HG03039 (cell line): ENCODE results near the gene ZNF333.
"Not testable (repeated sequence)": the region's sequence is repeated elsewhere in the genome, so short reads cannot be mapped to it uniquely, and the experiment has no call there.

Experiments
- ATAC-seq: cut with Tn5 transposase; IDR thresholded peaks from one replicate; pipeline ENCODE4 v1.9.1; 2021; ENCODE audit warnings: mild to moderate bottlenecking, moderate library complexity; ENCODE audit not compliant: unreplicated experiment

The ZNF333 gene

GRCh38 chr19:14695471-14695870 is 5.6 kb downstream of the ZNF333 start:
- ATAC-seq: no peak

DNA sequence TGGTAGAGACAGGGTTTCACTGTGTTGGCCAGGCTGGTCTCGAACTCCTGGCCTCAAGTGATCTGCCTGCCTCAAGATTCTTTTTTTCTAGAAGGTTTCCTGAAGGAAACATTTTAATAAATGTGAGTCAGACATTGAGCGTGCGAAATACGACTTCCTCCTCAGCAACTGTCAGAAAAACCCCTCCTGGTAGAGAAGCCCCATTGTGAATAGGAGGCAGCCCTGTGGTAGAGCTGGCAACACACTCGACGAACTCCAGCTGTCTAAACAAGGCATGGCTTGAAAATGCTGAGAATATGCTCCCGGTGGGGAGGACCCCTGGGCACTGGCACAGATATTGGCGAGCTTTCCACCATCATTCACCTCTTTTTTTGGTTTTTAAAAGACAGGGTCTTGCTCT is 9.8 kb downstream of the ZNF333 start:
- no peak for ATAC-seq

GRCh38 chr19:14700711-14701375 is 11.0 kb downstream of the ZNF333 start:
- ATAC-seq: no peak

GRCh38 chr19:14703833-14704232 is 14.0 kb downstream of the ZNF333 start:
- ATAC-seq: no peak

DNA sequence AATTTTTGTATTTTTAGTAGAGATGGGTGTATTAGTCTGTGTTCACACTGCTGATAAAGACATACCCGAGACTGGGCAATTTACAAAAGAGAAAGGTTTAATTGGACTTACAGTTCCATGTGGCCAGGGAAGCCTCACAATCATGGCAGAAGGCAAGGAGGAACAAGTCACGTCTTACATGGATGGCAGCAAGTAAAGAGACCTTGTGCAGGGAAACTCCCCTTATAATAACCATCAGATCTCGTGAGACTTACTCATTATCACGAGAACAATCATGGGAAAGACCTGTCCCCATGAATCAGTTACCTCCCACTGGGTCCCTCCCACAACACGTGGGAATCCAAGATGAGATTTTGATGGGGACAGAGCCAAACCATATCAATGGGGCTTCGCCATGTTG is 14.6 kb downstream of the ZNF333 start:
- no peak for ATAC-seq

- ATAC-seq: no peak
Observed at GRCh38 chr19:14715841-14716240, 26.0 kb downstream of the ZNF333 start.

- no peak for ATAC-seq
Observed at GRCh38 chr19:14718522-14719116, 28.8 kb downstream of the ZNF333 start.

DNA sequence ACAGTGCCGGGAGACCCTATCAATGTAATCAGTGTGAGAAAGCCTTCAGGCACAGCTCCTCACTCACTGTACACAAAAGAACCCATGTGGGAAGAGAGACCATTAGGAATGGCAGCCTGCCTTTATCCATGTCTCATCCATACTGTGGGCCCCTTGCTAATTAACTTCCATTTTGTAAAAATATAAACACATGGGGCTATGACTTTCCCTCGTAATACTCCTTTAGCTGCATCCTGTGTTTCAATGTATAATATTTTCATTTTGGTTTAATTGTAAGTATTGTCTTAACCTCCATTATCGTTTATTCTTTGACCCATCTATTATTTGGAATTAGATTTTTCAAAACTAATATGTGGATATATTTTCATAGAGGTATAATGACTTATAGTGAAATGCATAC is 29.3 kb downstream of the ZNF333 start:
- ATAC-seq: no peak

DNA sequence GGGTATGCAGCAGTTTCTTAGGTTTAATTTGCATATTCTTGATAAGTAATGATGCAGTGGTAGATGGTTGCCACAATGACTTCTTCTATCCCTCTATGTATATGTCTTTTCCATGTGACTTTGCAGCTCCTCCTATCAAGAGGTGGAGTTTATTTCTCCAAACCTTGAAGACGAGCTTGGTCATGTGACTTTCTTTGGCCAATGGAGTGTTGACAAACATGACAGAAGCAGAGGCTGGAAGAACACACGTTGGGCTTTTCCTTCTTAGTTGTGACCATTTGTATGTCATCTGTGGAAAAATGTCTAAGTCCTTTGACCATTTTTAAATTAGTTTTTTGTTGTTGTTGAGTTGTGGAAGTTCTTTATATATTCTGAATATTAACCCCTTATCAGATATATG is 32.3 kb downstream of the ZNF333 start:
- ATAC-seq: no peak

DNA sequence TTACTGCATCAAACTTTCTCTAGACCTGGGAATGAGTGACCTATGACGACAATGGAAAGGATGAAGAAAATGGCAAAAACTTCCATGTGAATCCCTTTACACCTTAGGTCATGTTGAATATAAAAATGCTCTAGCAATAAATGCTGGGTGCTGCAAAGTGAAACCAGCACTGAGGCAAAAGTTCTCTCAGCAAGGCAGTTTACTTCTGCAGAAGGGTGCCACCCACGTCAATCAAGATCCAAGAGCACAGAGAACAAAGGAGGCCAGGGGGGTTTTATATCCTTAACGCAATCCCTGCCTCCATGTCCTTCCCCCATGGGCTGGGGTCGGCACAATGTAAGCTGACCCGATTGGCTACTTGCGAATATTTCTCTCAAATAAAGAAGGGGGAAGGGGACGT is 38.7 kb downstream of the ZNF333 start:
- ATAC-seq: no peak

GRCh38 chr19:14731200-14731599 is 41.4 kb downstream of the ZNF333 start:
- ATAC-seq: no peak

DNA sequence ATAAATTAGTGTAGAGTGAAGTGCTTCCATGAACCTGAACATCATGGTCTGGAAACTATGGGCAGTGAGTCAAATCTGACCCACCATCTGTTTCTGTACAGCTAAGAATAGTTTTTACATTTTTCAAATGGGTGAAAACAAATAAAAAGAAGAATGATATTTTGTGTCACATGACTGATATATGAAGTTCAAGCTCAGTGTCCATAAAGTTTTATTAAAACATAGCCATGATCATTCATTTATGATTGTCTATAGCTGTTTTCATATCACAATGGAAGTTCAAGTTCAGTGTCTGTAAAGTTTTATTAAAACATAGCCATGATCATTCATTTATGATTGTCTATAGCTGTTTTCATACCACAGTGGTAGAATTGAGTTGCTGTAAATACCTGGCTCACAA is 42.7 kb downstream of the ZNF333 start:
- no peak for ATAC-seq

- ATAC-seq: no peak
Observed at GRCh38 chr19:14733574-14733973, 43.7 kb downstream of the ZNF333 start.

GRCh38 chr19:14735915-14736314 is 46.1 kb downstream of the ZNF333 start:
- ATAC-seq: no peak

GRCh38 chr19:14746886-14747285 is 57.0 kb downstream of the ZNF333 start:
- no peak for ATAC-seq

GRCh38 chr19:14748601-14749000 is 58.8 kb downstream of the ZNF333 start:
- ATAC-seq: no peak

GRCh38 chr19:14758816-14759215 is 69.0 kb downstream of the ZNF333 start:
- no peak for ATAC-seq

DNA sequence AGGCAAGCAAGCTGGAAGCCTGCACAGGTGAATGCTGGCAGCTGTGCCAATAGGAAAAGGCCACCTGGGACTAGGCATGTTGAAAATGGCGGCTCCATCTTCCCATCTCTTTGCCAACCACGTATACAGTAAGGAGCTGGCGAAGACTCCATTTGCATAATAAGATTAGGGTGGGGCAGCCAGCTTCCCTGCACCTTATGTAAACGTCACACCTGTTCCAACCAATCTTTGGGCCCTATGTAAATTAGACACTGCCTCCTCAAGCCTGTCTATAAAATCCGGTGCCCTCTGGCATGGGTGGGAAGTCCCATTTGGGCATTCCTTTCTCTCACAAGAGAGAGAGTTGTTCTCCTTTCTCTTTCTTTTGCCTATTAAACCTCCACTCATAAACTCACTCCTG is 71.8 kb downstream of the ZNF333 start:
- no peak for ATAC-seq

DNA sequence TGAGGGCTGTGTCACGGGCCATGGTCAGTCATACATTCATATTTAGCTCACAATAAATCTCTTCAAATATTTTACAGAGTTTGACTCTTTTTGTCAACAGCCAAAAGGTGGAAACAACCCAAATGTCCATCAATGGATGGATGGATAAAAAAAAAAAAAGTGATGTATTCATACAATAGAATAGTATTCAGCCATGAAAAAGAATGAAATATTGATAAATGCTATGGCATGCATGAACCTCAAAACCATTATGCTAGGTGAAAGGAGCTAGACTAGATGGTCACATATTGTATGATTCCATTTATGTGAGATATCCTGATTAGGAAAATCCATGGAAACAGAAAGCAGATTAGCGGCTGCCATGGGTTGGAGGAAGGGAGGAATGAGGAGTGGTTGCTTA is 72.3 kb downstream of the ZNF333 start:
- no peak for ATAC-seq

DNA sequence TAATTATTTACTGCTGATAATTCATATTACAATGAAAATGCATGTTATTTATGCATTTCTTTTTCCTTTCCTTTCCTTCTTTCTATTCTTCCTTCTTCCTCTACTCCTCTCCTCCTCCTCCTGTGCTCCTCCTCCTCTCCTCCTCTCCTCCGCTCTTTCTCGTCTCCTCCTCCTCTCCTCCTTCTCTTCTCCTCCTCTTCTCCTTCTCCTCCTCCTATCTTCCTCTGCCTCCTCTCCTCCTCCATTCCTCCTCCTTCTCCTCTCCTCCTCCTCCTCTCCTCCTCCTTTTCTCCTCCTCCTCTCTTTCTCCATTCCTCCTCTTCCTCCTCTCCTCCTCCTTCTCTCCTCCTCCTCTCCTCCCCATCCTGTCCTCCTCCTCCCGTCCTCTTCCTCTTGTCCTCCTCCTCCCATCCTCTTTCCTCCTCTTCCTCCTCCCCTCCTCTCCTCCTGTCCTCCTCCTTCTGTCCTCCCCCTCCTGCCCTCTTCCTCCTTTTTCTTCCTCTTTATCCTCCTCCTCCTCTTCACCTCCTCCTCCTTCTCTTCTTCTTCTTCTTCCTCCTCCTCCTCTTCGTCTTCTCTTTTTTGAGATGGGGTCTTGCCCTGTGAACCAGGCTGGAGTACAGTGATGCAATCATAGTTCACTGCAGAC is 73.8 kb downstream of the ZNF333 start:
- no peak for ATAC-seq

- no peak for ATAC-seq
Observed at GRCh38 chr19:14764401-14764800, 74.6 kb downstream of the ZNF333 start.

GRCh38 chr19:14765403-14765802 is 75.6 kb downstream of the ZNF333 start:
- ATAC-seq: not testable (repeated sequence)
